Gastroesophageal sphincter (tissue), 2 donors: ENCODE measurements around the gene NRXN3.

Experiments
- POLR2A ChIP-seq, 2 donors: fragments of 450-650 bp; IDR thresholded peaks; one replicate each; pipeline ENCODE4 v1.6.1; 2017; ENCODE audit warnings: antibody characterized with exemption in 2 of 2, mild to moderate bottlenecking in 2 of 2, moderate library complexity in 1 of 2
- POLR2AphosphoS5 ChIP-seq: sonication (generic); formaldehyde crosslinking; IDR thresholded peaks from one replicate; pipeline ENCODE4 v1.6.1; 2017; ENCODE audit warnings: antibody characterized with exemption

DNA sequence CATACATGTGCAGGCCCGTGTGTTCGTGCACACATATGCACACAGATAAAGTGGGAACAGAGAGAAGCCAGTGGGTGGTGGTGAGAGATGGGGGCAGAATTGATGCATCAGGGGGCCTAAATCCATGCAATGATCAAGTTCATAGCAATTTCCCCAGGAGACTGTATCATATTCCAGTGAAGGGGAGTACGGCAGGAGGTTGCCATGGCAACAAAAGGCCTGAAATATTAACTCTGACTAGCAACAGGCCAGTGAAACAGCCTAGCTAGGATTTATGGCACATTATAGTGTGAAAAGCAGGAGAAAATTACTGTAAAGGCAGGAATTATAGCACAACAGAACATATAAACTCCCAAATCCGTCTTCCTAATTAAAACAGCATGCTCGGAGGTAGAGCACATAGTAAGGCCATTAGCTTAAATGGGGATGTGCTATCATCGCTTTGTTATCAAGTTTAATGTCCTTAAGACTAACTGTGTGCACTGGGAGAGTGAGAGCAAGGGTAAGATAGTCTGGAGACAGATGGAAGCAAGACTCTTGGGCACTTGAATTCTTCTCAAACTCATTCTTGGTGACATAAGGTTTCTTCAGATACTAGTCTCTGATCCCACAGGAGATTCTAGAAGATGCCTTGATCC lies 1234.8 kb downstream of the NRXN3 start:
- TF ChIP-seq POLR2AphosphoS5 (no peak), POLR2A (IDR thresholded peaks at IDR 0.05) (no peak)
